Keratinocyte (primary cell): Measurements from ENCODE around the gene PLEKHA6. TPM values are rescaled to one million over a fixed set of nuclear protein-coding genes. Genes with fewer than 3 reads are reported as not detected.

Experiments used
- DNase-seq: peaks from one replicate; pipeline ENCODE4 v3.0.0-alpha.2; 2011; ENCODE audit warnings: low read depth, missing footprints, low spot score
- FAIRE-seq: peaks from 2 replicates; lab custom pipeline; 2011; peaks lifted over from hg19 to GRCh38; lab: Jason Lieb, UNC
- H2AFZ ChIP-seq: 2 replicates; pipeline ENCODE4 v1.6.0; 2012; ENCODE audit warnings: low read length, control low read depth, inconsistent platforms; ENCODE audit not compliant: control insufficient read depth
- H3K27ac ChIP-seq: 2 replicates; pipeline ENCODE4 v1.5.1; 2011; ENCODE audit warnings: low read length; ENCODE audit not compliant: control insufficient read depth, insufficient read depth
- H3K27me3 ChIP-seq: 3 replicates; pipeline ENCODE4 v1.6.0; 2011; ENCODE audit warnings: low read length; ENCODE audit not compliant: control insufficient read depth, insufficient read depth; ENCODE audit errors: extremely low read depth
- H3K36me3 ChIP-seq, 2 experiments: 2 replicates in 1 of 2; 3 replicates in 1 of 2; pipeline ENCODE4 v1.5.1; 2011; ENCODE audit warnings: low read length in 2 of 2, mild to moderate bottlenecking in 1 of 2; ENCODE audit not compliant: control insufficient read depth in 2 of 2, insufficient read depth in 2 of 2; ENCODE audit errors: extremely low read depth in 1 of 2
- H3K4me1 ChIP-seq: 3 replicates; pipeline ENCODE4 v1.5.1; 2011; ENCODE audit warnings: low read length; ENCODE audit not compliant: control insufficient read depth, insufficient read depth; ENCODE audit errors: extremely low read depth
- H3K4me2 ChIP-seq: 3 replicates; pipeline ENCODE4 v1.6.0; 2011; ENCODE audit warnings: low read depth, low read length; ENCODE audit not compliant: control insufficient read depth, insufficient read depth; ENCODE audit errors: extremely low read depth
- H3K4me3 ChIP-seq, 3 experiments: fragments of 200-600 bp in 1 of 3; sonication (generic) in 1 of 3; 2 replicates in 2 of 3; 3 replicates in 1 of 3; pipeline ENCODE4 v1.5.1; 2011 to 2016; ENCODE audit warnings: low read length in 3 of 3, mild to moderate bottlenecking in 3 of 3, control low read depth in 2 of 3, inconsistent platforms in 1 of 3, low read depth in 1 of 3, mixed read lengths in 1 of 3, mixed run types in 1 of 3, moderate library complexity in 1 of 3; ENCODE audit not compliant: control insufficient read depth in 2 of 3, insufficient read depth in 2 of 3; ENCODE audit errors: extremely low read depth in 1 of 3
- H3K79me2 ChIP-seq: 2 replicates; pipeline ENCODE4 v1.6.0; 2012; ENCODE audit warnings: low read length; ENCODE audit not compliant: control insufficient read depth, insufficient read depth
- H3K9ac ChIP-seq: 3 replicates; pipeline ENCODE4 v1.6.0; 2011; ENCODE audit warnings: low read length; ENCODE audit not compliant: control insufficient read depth, insufficient read depth; ENCODE audit errors: extremely low read depth
- H3K9me1 ChIP-seq: 3 replicates; pipeline ENCODE4 v1.6.0; 2011; ENCODE audit warnings: low read length; ENCODE audit not compliant: control insufficient read depth, insufficient read depth; ENCODE audit errors: extremely low read depth
- H3K9me3 ChIP-seq: 2 replicates; pipeline ENCODE4 v1.5.1; 2012; ENCODE audit warnings: low read depth, low read length; ENCODE audit not compliant: control insufficient read depth
- H4K20me1 ChIP-seq: 3 replicates; pipeline ENCODE4 v1.6.0; 2011; ENCODE audit warnings: low read length; ENCODE audit not compliant: control insufficient read depth, insufficient read depth; ENCODE audit errors: extremely low read depth
- EZH2 ChIP-seq: IDR thresholded peaks from one replicate; pipeline ENCODE4 v1.6.1; 2012; ENCODE audit warnings: inconsistent platforms, mild to moderate bottlenecking, low read length, moderate library complexity
- dilution Hi-C: fragments of 300-500 bp; cut with MboI; formaldehyde crosslinking; loops from one replicate; pipeline ENCODE4 v1.7.0; 2020; ENCODE audit warnings: low sequenced_read_pairs; ENCODE audit not compliant: extremely low pct_ligation_motif_present
- polyA plus RNA-seq, 5 experiments: library from polyadenylated mRNA; depleted of rRNA in 3 of 5; stranded (reverse) in 3 of 5; stranded (forward) in 1 of 5; unstranded in 1 of 5; fragments of >200 nt; gene quantifications; 1 replicate in 1 of 5; 2 replicates in 3 of 5; 3 replicates in 1 of 5; pipeline versions ENCODE4 v1.2.1 to v1.2.3, GENCODE V29; 2011 to 2012; ENCODE audit warnings: missing spikeins in 2 of 5, low read depth in 1 of 5, low replicate concordance in 1 of 5
- TF ChIP-seq, protein P1 (sequence below), 3 experiments: IDR thresholded peaks in 1 of 3; conservative IDR thresholded peaks in 1 of 3; optimal IDR thresholded peaks in 1 of 3; 2 replicates in 2 of 3; 3 replicates in 1 of 3; pipeline versions ENCODE3 to v1.5.1; 2011; ENCODE audit warnings: low read length in 3 of 3, mild to moderate bottlenecking in 3 of 3, moderate library complexity in 2 of 3, control low read depth in 1 of 3, inconsistent platforms in 1 of 3; ENCODE audit not compliant: insufficient read depth in 2 of 3; ENCODE audit errors: extremely low read depth in 1 of 3

The PLEKHA6 gene
- polyA plus RNA-seq, 1 donor (not counting 4 experiments of a cell fraction or from before 2014, with no cell fraction given), result 1.5 TPM

DNA sequence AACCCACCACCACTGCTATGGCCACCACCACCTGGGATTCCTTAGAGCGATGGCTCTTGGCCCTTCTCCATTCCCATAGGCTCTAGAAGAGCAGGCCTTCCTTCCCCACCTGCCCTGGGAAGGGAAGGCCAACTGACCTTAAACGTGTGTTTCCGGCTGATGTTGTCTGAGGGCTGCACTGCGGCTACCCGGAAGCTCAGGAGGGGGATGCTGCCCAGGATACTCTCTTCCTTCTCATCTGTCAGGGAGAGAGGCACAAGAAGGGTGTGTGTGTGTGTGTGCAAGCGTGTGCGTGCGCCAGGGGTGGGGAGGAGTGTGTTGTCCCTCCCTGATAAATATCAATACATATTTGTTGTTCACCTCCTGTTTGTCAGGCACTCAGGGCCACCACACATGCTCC lies 94.9 kb downstream of the PLEKHA6 start:
- Histone ChIP-seq H3K27me3 (no peaks in the 10 kb centered on the region), H4K20me1 (no peaks in the 10 kb centered on the region), H3K4me1 (no peaks in the 10 kb centered on the region), H3K9me1 (no peaks in the 10 kb centered on the region), H2AFZ (no peak overlapping the region), H3K4me2 (no peak overlapping the region), H3K27ac (no peak overlapping the region), H3K9me3 (no peaks in the 10 kb centered on the region), H3K9ac (no peak overlapping the region), H3K4me3 (no peak overlapping the region), H3K36me3 (peaks cover 2 to 19% of the 10 kb centered on the region in 2 experiments), H3K79me2 (no peaks in the 10 kb centered on the region)
- DNase-seq, result no peak
- no peak for FAIRE-seq
- TF ChIP-seq EZH2, result no peak
- TF ChIP-seq, protein P1, sequence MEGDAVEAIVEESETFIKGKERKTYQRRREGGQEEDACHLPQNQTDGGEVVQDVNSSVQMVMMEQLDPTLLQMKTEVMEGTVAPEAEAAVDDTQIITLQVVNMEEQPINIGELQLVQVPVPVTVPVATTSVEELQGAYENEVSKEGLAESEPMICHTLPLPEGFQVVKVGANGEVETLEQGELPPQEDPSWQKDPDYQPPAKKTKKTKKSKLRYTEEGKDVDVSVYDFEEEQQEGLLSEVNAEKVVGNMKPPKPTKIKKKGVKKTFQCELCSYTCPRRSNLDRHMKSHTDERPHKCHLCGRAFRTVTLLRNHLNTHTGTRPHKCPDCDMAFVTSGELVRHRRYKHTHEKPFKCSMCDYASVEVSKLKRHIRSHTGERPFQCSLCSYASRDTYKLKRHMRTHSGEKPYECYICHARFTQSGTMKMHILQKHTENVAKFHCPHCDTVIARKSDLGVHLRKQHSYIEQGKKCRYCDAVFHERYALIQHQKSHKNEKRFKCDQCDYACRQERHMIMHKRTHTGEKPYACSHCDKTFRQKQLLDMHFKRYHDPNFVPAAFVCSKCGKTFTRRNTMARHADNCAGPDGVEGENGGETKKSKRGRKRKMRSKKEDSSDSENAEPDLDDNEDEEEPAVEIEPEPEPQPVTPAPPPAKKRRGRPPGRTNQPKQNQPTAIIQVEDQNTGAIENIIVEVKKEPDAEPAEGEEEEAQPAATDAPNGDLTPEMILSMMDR (optimal IDR thresholded peaks at IDR 0.05 in 1 of 3, IDR thresholded peaks at IDR 0.05 in 1 of 3, conservative IDR thresholded peaks at IDR 0.05 in 1 of 3; ENCODE audit: extremely low read depth in 1 of 3, insufficient read depth in 2 of 3, low read length in 3 of 3), result no peak
- dilution Hi-C loops, result no loop called here

DNA sequence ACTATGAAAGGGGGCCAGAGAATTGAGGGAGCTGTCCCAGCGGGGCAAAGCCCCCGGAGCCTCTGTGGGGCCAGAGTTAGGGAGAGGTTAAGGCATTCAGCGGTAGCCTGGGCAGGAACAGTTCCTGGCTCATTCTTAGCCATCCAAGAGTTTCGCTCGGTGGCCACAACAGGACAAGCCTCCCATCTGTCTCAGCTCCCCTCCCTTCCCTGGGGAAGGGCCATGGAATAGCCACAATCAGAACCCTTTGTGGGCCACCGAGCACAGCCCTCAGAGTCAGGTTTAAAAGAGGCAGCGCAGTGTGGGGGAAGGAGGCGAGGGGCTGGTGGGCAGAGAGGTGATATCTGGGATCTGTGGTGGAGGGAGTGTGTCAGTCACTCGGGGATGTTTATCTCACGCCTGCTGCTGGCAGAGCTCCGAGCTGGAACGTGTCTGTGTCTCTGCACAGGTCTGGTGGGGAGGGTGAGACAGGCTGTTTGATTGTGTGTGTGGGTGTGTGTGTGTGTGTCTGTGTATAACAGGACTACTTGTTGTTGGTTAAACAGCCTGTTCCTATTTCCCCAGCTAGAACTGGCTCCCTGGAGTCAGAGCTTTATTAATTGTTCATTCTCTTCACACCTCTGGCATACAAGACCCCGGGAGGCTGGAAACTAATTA lies 96.3 kb downstream of the PLEKHA6 start:
- Histone ChIP-seq H3K27me3 (no peaks in the 10 kb centered on the region), H3K9ac (no peak overlapping the region), H3K36me3 (peaks cover 2 to 18% of the 10 kb centered on the region in 2 experiments), H3K9me1 (no peaks in the 10 kb centered on the region), H3K79me2 (no peaks in the 10 kb centered on the region), H3K4me3 (no peak overlapping the region), H4K20me1 (no peaks in the 10 kb centered on the region), H2AFZ (no peak overlapping the region), H3K9me3 (no peaks in the 10 kb centered on the region), H3K4me2 (no peak overlapping the region), H3K4me1 (no peaks in the 10 kb centered on the region), H3K27ac (no peak overlapping the region)
- TF ChIP-seq, protein P1 (optimal IDR thresholded peaks at IDR 0.05 in 1 of 3, IDR thresholded peaks at IDR 0.05 in 1 of 3, conservative IDR thresholded peaks at IDR 0.05 in 1 of 3; ENCODE audit: extremely low read depth in 1 of 3, insufficient read depth in 2 of 3, low read length in 3 of 3), result no peak
- TF ChIP-seq EZH2, result no peak
- FAIRE-seq, result no peak
- DNase-seq, result no peak
- dilution Hi-C loops, result no loop called here
